H9 (cell line): ENCODE data around the gene RBM33. TPM values are rescaled to one million over a fixed set of nuclear protein-coding genes. Genes with fewer than 3 reads are reported as not detected.
A peak's percentile ranks its signal among the peaks of the same experiment; 100 is the strongest.

ENCODE experiments used
- DNase-seq: peaks from one replicate; pipeline ENCODE4 v3.0.0-alpha.2; 2017
- H2AFZ ChIP-seq: one replicate; pipeline ENCODE4 v1.6.1; 2013; ENCODE audit warnings: mild to moderate bottlenecking, low read length, control low read depth, moderate library complexity
- H2AK5ac ChIP-seq: 2 replicates; pipeline ENCODE4 v1.6.1; 2013; ENCODE audit warnings: low read length, control low read depth, mixed read lengths; ENCODE audit not compliant: insufficient read length
- H2BK120ac ChIP-seq: one replicate; pipeline ENCODE4 v1.6.1; 2013; ENCODE audit warnings: low read depth, mild to moderate bottlenecking, low read length, control low read depth, inconsistent platforms; ENCODE audit not compliant: poor library complexity, severe bottlenecking
- H2BK12ac ChIP-seq: 2 replicates; pipeline ENCODE4 v1.6.1; 2013; ENCODE audit warnings: low read length, control low read depth, mixed read lengths, low read depth; ENCODE audit not compliant: insufficient read length
- H2BK15ac ChIP-seq: 2 replicates; pipeline ENCODE4 v1.6.1; 2013; ENCODE audit warnings: low read depth, low read length, control low read depth
- H2BK20ac ChIP-seq: one replicate; pipeline ENCODE4 v1.6.1; 2013; ENCODE audit warnings: low read depth, mild to moderate bottlenecking, low read length, control low read depth, inconsistent platforms; ENCODE audit not compliant: poor library complexity, severe bottlenecking
- H2BK5ac ChIP-seq: 2 replicates; pipeline ENCODE4 v1.6.1; 2013; ENCODE audit warnings: low read length, control low read depth, mixed read lengths; ENCODE audit not compliant: insufficient read length
- H3K14ac ChIP-seq: 2 replicates; pipeline ENCODE4 v1.6.1; 2013; ENCODE audit warnings: low read length, control low read depth; ENCODE audit not compliant: insufficient read depth
- H3K18ac ChIP-seq: 2 replicates; pipeline ENCODE4 v1.6.1; 2013; ENCODE audit warnings: low read depth, mild to moderate bottlenecking, mixed read lengths, low read length, control low read depth; ENCODE audit not compliant: insufficient read length
- H3K23ac ChIP-seq: 2 replicates; pipeline ENCODE4 v1.6.1; 2013; ENCODE audit warnings: low read length, control low read depth, mixed read lengths, low read depth; ENCODE audit not compliant: insufficient read length
- H3K23me2 ChIP-seq: 2 replicates; pipeline ENCODE4 v1.6.1; 2013; ENCODE audit warnings: low read depth, mild to moderate bottlenecking, mixed read lengths, low read length, control low read depth; ENCODE audit not compliant: insufficient read length, poor library complexity, severe bottlenecking
- H3K27ac ChIP-seq: 2 replicates; pipeline ENCODE4 v1.5.1; 2013; ENCODE audit warnings: low read length, control low read depth, mixed read lengths, low read depth; ENCODE audit not compliant: insufficient read length
- H3K27me3 ChIP-seq: 2 replicates; pipeline ENCODE4 v1.6.1; 2013; ENCODE audit warnings: low read length, control low read depth, inconsistent platforms; ENCODE audit not compliant: insufficient read depth
- H3K4ac ChIP-seq: 2 replicates; pipeline ENCODE4 v1.6.1; 2013; ENCODE audit warnings: low read depth, mild to moderate bottlenecking, control low read depth, inconsistent platforms, low read length, moderate library complexity
- H3K4me1 ChIP-seq: 2 replicates; pipeline ENCODE4 v1.6.1; 2013; ENCODE audit warnings: low read length, control low read depth, inconsistent platforms; ENCODE audit not compliant: insufficient read depth
- H3K4me2 ChIP-seq: 2 replicates; pipeline ENCODE4 v1.6.1; 2013; ENCODE audit warnings: low read length, control low read depth, mixed read lengths; ENCODE audit not compliant: insufficient read length, insufficient read depth
- H3K56ac ChIP-seq: 2 replicates; pipeline ENCODE4 v1.6.1; 2013; ENCODE audit warnings: low read depth, mild to moderate bottlenecking, mixed read lengths, low read length, control low read depth; ENCODE audit not compliant: insufficient read length
- H3K79me1 ChIP-seq: 2 replicates; pipeline ENCODE4 v1.6.1; 2013; ENCODE audit warnings: low read depth, mild to moderate bottlenecking, moderate library complexity, low read length, control low read depth, inconsistent platforms; ENCODE audit not compliant: insufficient read depth, poor library complexity, severe bottlenecking
- H3K79me2 ChIP-seq: 2 replicates; pipeline ENCODE4 v1.6.1; 2013; ENCODE audit warnings: low read length, control low read depth, inconsistent platforms; ENCODE audit not compliant: insufficient read depth
- H3K9ac ChIP-seq: 2 replicates; pipeline ENCODE4 v1.6.1; 2013; ENCODE audit warnings: low read length, control low read depth, mixed read lengths; ENCODE audit not compliant: insufficient read length; ENCODE audit errors: extremely low read depth
- H3K9me3 ChIP-seq: one replicate; pipeline ENCODE4 v1.6.1; 2013; ENCODE audit warnings: low read depth, low read length, inconsistent platforms; ENCODE audit not compliant: control insufficient read depth
- H3T11ph ChIP-seq: one replicate; pipeline ENCODE4 v1.6.1; 2013; ENCODE audit warnings: mild to moderate bottlenecking, low read length, control low read depth, inconsistent platforms
- H4K20me1 ChIP-seq: one replicate; pipeline ENCODE4 v1.6.1; 2013; ENCODE audit not compliant: control insufficient read depth, insufficient read length, insufficient read depth
- H4K5ac ChIP-seq: 2 replicates; pipeline ENCODE4 v1.6.1; 2013; ENCODE audit warnings: low read depth, mild to moderate bottlenecking, mixed read lengths, low read length, control low read depth; ENCODE audit not compliant: insufficient read length
- H4K8ac ChIP-seq: replicated peaks from 2 replicates; pipeline ENCODE4 v1.6.1; 2013; ENCODE audit warnings: low read length, control low read depth, mixed read lengths, low read depth; ENCODE audit not compliant: insufficient read length
- H4K91ac ChIP-seq: 2 replicates; pipeline ENCODE4 v1.6.1; 2013; ENCODE audit warnings: low read depth, mild to moderate bottlenecking, moderate library complexity, mixed read lengths, low read length, control low read depth; ENCODE audit not compliant: insufficient read length
- H3K27ac Mint-ChIP-seq, 3 experiments: 2 replicates in 2 of 3; 3 replicates in 1 of 3; pipeline ENCODE4 v1.8.0; 2020 to 2021; ENCODE audit warnings: mixed read lengths in 3 of 3, mild to moderate bottlenecking in 1 of 3, moderate library complexity in 1 of 3
- H3K27me3 Mint-ChIP-seq: 2 replicates; pipeline ENCODE4 v1.8.0; 2021; ENCODE audit warnings: low read depth, mild to moderate bottlenecking, moderate library complexity, mixed read lengths
- H3K36me3 Mint-ChIP-seq, 3 experiments: 2 replicates in 2 of 3; 3 replicates in 1 of 3; pipeline ENCODE4 v1.8.0; 2020 to 2021; ENCODE audit warnings: low read depth in 3 of 3, mixed read lengths in 3 of 3; ENCODE audit not compliant: insufficient read depth in 1 of 3
- H3K4me1 Mint-ChIP-seq, 2 experiments: 2 replicates each; pipeline ENCODE4 v1.8.0; 2020; ENCODE audit warnings: mixed read lengths in 2 of 2
- H3K4me3 Mint-ChIP-seq, 2 experiments: 2 replicates in 1 of 2; 3 replicates in 1 of 2; pipeline ENCODE4 v1.8.0; 2020 to 2021; ENCODE audit warnings: mild to moderate bottlenecking in 2 of 2, mixed read lengths in 2 of 2, moderate library complexity in 1 of 2
- H3K9me3 Mint-ChIP-seq, 2 experiments: 2 replicates in 1 of 2; 3 replicates in 1 of 2; pipeline ENCODE4 v1.8.0; 2020; ENCODE audit warnings: mild to moderate bottlenecking in 2 of 2, mixed read lengths in 2 of 2, moderate library complexity in 1 of 2
- WGBS: extraction: QIAGEN DNeasy Blood & Tissue Kit; methylation state at CpG from one replicate; pipeline ENCODE4 v1.1.7; 2013; ENCODE audit warnings: missing lambda C conversion rate, low lambda C conversion rate, mixed read lengths; ENCODE audit not compliant: insufficient read length; ENCODE audit errors: extremely low coverage; 5-methylcytosine and 5-hydroxymethylcytosine counted together
- total RNA-seq: library from RNA; stranded (reverse); gene quantifications from 2 replicates; pipeline ENCODE4 v1.2.1, GENCODE V29; 2021
- TF ChIP-seq, protein P1 (sequence below): fragments of 200-600 bp; sonication (generic); conservative IDR thresholded peaks from 3 replicates; pipeline ENCODE4 v1.8.0; 2021; ENCODE audit warnings: antibody characterized with exemption, mild to moderate bottlenecking

RBM33 gene
- total RNA-seq, 1 experiment from 2014 or later, result 71.3 TPM

DNA sequence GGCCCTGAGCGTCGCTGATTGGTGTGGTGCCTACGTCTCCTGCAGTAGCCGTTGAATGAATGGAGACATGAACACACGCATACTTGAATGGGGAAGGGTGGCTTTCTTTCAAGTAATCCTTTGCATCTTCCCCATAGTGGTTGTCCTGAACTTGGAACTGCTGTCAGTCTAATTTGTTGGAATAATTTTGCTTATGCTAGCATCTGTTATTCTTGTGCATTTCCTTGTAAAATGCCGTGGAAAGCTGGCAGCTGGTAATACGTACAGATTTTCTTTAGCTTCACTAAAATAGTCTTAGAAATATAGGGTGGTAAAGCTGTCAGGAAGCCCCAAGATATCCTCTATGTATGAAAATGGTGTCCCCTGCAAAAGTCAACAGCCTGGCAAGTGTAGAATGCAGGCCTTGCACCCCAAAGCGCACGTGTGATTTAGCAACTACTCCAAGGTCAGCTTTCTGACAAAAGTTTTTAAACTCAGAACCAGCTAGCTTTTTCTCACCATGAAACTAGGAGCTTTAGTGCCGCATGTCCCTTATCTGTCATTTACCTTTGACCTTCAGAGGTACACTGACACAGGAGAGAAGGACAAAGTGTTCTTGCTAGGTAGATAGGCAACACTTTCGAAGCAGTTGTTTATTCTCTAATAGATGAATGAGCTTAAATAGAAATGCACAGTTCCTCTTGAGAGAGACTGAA is 70.8 kb downstream of the RBM33 start:
- no peaks in the 10 kb centered on the region for H4K20me1 ChIP-seq
- no peaks in the 10 kb centered on the region for H3K9me3 Mint-ChIP-seq
- no peak overlapping the region for H3T11ph ChIP-seq
- H2BK20ac ChIP-seq, result no peak overlapping the region
- H4K5ac ChIP-seq, result no peak overlapping the region
- H3K27ac ChIP-seq, result no peak overlapping the region
- H3K4me1 ChIP-seq, result no peaks in the 10 kb centered on the region
- no peaks in the 10 kb centered on the region for H3K27me3 ChIP-seq
- no peak overlapping the region for H3K23ac ChIP-seq
- peaks cover 5 to 6% of the 10 kb centered on the region in 2 experiments; a peak in 1 of 4 replicates for H3K4me1 Mint-ChIP-seq
- no peak for DNase-seq
- H3K79me2 ChIP-seq, result peaks cover 4% of the 10 kb centered on the region; the same call in 1 of the 2 replicates
- no peak overlapping the region for H3K9ac ChIP-seq
- no peak overlapping the region for H2BK120ac ChIP-seq
- H4K8ac ChIP-seq, result no peak overlapping the region
- no peak overlapping the region for H3K4ac ChIP-seq
- no peaks in the 10 kb centered on the region for H3K9me3 ChIP-seq
- no peaks in the 10 kb centered on the region for H3K23me2 ChIP-seq
- H3K56ac ChIP-seq, result no peak overlapping the region
- H3K27me3 Mint-ChIP-seq, result no peaks in the 10 kb centered on the region; the same call in 1 of the 2 replicates
- peaks cover 4% of the 10 kb centered on the region for H3K79me1 ChIP-seq
- no peak overlapping the region for H3K4me3 Mint-ChIP-seq
- H2AFZ ChIP-seq, result no peak overlapping the region
- no peak overlapping the region for H3K14ac ChIP-seq
- H3K36me3 Mint-ChIP-seq, result peaks cover 40 to 57% (median 55%) of the 10 kb centered on the region in 3 experiments
- H2AK5ac ChIP-seq, result no peak overlapping the region
- H3K18ac ChIP-seq, result no peak overlapping the region
- peak overlapping the region in 2 of 3 experiments; percentile 53 to 78; a peak in 3 of 7 replicates for H3K27ac Mint-ChIP-seq
- TF ChIP-seq, protein P1, sequence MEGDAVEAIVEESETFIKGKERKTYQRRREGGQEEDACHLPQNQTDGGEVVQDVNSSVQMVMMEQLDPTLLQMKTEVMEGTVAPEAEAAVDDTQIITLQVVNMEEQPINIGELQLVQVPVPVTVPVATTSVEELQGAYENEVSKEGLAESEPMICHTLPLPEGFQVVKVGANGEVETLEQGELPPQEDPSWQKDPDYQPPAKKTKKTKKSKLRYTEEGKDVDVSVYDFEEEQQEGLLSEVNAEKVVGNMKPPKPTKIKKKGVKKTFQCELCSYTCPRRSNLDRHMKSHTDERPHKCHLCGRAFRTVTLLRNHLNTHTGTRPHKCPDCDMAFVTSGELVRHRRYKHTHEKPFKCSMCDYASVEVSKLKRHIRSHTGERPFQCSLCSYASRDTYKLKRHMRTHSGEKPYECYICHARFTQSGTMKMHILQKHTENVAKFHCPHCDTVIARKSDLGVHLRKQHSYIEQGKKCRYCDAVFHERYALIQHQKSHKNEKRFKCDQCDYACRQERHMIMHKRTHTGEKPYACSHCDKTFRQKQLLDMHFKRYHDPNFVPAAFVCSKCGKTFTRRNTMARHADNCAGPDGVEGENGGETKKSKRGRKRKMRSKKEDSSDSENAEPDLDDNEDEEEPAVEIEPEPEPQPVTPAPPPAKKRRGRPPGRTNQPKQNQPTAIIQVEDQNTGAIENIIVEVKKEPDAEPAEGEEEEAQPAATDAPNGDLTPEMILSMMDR, result no peak
- no peak overlapping the region for H2BK5ac ChIP-seq
- no peak overlapping the region for H2BK15ac ChIP-seq
- WGBS, result no CpG with 5 or more reads among the region's 11 CpGs
- no peak overlapping the region for H4K91ac ChIP-seq
- H2BK12ac ChIP-seq, result no peak overlapping the region
- H3K4me2 ChIP-seq, result no peak overlapping the region
